ENCODE results near the gene GHRL.

- TF ChIP-seq CTCF (IDR thresholded peaks at IDR 0.05; ENCODE audit: insufficient read depth, low read length, poor library complexity, severe bottlenecking): peak; percentile 39
- no peak for TF ChIP-seq EZH2phosphoT487 (conservative IDR thresholded peaks at IDR 0.05; ENCODE audit: low read length)
These were observed 41.7 kb upstream of the GHRL start for GRCh38 chr3:10334459-10334858.
